GM10266 (cell line): Measurements from ENCODE around the gene TMEM121B.

Experiments
- DNase-seq: peaks from one replicate; pipeline ENCODE4 v3.0.0; 2012; ENCODE audit errors: extremely low spot score
- CTCF ChIP-seq: IDR thresholded peaks from 2 replicates; pipeline ENCODE4 v1.5.1; 2012; ENCODE audit warnings: mild to moderate bottlenecking, low read depth; ENCODE audit not compliant: control insufficient read depth, insufficient read depth; ENCODE audit errors: missing control alignments

Gene TMEM121B

GRCh38 chr22:17106785-17107546 lies 14.2 kb downstream of the TMEM121B start:
- no peak for DNase-seq
- TF ChIP-seq CTCF, result no peak

GRCh38 chr22:17106161-17106784 lies 14.9 kb downstream of the TMEM121B start:
- peak; percentile 15 for TF ChIP-seq CTCF
- no peak for DNase-seq

- no peak for DNase-seq
- no peak for TF ChIP-seq CTCF
Observed at GRCh38 chr22:17105143-17106129, 15.7 kb downstream of the TMEM121B start.

GRCh38 chr22:17104336-17104935 lies 16.7 kb downstream of the TMEM121B start:
- peak; percentile 13 for DNase-seq
- no peak for TF ChIP-seq CTCF

- TF ChIP-seq CTCF, result no peak
- DNase-seq, result no peak
Observed at GRCh38 chr22:17103351-17103750, 17.8 kb downstream of the TMEM121B start.

GRCh38 chr22:17102297-17102667 lies 18.9 kb downstream of the TMEM121B start:
- no peak for DNase-seq
- TF ChIP-seq CTCF, result no peak
